Tibial nerve (tissue), 4 donors: ENCODE data around the gene FMN2.

Source experiments
- EP300 ChIP-seq, 2 donors: sonication (generic); formaldehyde crosslinking; IDR thresholded peaks; one replicate each; pipeline ENCODE4 v1.6.1; 2017; ENCODE audit warnings: antibody characterized with exemption in 2 of 2, mild to moderate bottlenecking in 1 of 2
- POLR2A ChIP-seq, 2 donors: fragments of 450-650 bp; IDR thresholded peaks; one replicate each; pipeline ENCODE4 v1.6.1; 2017; ENCODE audit warnings: antibody characterized with exemption in 2 of 2, mild to moderate bottlenecking in 2 of 2, moderate library complexity in 2 of 2
- TF ChIP-seq, protein P1 (sequence below), 5 experiments: fragments of 200-600 bp in 3 of 5; fragments of 450-650 bp in 2 of 5; sonication (generic) in 3 of 5; IDR thresholded peaks; one replicate each; pipeline ENCODE4 v1.5.1; 2016 to 2019; ENCODE audit warnings: antibody characterized with exemption in 5 of 5, mild to moderate bottlenecking in 3 of 5, moderate library complexity in 2 of 5

DNA sequence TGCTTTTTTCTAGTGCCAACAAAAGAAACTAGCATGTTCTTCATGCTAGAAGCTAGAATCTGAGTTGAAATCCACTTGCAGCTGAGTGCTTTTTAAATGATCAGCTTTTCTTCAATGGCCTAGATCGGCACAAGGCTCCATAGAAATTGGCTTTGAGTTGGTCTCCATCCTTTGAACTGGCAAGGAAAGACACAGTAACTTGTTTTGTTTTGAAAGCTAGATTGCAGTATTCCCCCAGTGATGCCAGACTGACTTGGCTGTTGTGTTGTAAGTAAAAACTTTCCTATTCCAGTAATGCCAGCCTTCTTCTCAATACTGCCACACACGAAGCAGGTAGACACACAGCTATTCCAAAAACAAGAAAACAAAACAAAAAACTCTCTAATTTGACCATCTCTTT, 139.1 kb downstream of the FMN2 start:
- TF ChIP-seq, protein P1, sequence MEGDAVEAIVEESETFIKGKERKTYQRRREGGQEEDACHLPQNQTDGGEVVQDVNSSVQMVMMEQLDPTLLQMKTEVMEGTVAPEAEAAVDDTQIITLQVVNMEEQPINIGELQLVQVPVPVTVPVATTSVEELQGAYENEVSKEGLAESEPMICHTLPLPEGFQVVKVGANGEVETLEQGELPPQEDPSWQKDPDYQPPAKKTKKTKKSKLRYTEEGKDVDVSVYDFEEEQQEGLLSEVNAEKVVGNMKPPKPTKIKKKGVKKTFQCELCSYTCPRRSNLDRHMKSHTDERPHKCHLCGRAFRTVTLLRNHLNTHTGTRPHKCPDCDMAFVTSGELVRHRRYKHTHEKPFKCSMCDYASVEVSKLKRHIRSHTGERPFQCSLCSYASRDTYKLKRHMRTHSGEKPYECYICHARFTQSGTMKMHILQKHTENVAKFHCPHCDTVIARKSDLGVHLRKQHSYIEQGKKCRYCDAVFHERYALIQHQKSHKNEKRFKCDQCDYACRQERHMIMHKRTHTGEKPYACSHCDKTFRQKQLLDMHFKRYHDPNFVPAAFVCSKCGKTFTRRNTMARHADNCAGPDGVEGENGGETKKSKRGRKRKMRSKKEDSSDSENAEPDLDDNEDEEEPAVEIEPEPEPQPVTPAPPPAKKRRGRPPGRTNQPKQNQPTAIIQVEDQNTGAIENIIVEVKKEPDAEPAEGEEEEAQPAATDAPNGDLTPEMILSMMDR (IDR thresholded peaks at IDR 0.05), result no peak
- TF ChIP-seq EP300 (IDR thresholded peaks at IDR 0.05), result no peak
- no peak for TF ChIP-seq POLR2A (IDR thresholded peaks at IDR 0.05)
